Stimulated activated CD8-positive, alpha-beta memory T cell treated with anti-CD3 and anti-CD28 coated beads, Interleukin-4, amount 100 ng/mL, for 24 hours (primary cell): ENCODE measurements around the gene SDF2.
A peak's percentile ranks its signal among the peaks of the same experiment; 100 is the strongest.
"Not testable (repeated sequence)": the region's sequence is repeated elsewhere in the genome, so short reads cannot be mapped to it uniquely, and the experiment has no call there.

ENCODE experiments used
- DNase-seq: peaks from one replicate; pipeline ENCODE4 v3.0.0-alpha.2; 2020; ENCODE audit warnings: low read depth

Gene SDF2

DNA sequence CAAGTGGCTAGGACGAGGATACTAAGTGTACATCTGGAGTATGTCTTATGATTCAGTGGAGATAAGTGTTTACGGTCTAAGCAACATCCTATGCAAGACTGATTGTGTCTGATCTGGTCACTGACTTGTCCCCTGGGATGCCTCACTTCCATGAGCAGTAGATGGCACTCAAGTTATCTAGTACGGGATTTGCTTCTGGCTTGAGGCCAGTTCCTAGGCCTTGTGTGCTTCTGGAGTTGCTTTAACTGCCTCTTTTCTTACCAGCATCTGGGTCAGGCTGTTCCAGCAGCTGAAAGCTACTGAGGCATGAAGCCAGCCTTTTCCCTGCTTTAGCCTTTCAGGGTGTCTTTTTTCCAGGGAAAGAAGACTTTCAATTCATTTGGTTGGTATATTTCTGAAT is 23.3 kb upstream of the SDF2 start:
- DNase-seq, result no peak

- no peak for DNase-seq
Measured at GRCh38 chr17:28682655-28683054, 20.9 kb upstream of the SDF2 start.

GRCh38 chr17:28675980-28676379 is 14.3 kb upstream of the SDF2 start:
- DNase-seq, result no peak

DNA sequence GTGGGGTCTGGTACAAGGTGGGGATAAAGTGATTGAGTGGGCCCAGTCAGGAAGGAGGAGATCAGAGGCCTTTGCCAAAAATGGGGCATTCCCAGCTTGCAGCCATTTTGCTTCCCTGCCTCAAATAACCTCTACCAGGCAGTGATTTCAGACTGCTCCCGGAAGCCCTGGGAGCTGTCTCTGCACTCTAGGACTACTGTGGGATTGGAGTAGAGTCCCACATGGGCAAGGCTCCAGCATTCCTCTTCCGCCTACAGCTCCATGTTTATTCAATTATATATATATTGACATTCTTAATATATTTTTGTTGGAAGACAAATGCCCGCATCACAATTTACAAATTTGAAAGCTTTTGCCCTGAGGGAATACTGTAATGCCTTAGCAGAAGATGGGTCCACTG is 13.8 kb upstream of the SDF2 start:
- no peak for DNase-seq

GRCh38 chr17:28669918-28670317 is 8.2 kb upstream of the SDF2 start:
- no peak for DNase-seq

GRCh38 chr17:28667870-28668269 is 6.2 kb upstream of the SDF2 start:
- DNase-seq, result no peak

- no peak for DNase-seq
Measured at GRCh38 chr17:28665994-28666393, 4.3 kb upstream of the SDF2 start.

DNA sequence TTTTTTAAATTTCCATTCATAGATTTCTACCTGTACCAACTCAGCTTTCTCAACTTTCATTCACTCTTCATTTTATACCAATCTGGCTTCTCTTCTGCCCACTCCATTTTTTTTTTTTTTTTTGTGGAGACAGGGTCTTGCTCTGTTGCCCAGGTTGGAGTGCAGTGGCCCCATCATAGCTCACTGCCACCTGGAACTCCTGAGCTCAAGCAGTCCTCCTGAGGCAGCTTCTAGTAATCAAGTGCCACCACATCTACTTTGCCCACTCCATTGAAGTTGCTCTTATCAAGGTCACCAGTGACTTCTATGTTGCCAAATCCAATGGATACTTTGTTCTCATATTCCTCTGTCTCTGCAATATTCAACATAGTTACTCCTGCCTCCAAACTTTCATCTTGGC is 2.0 kb upstream of the SDF2 start:
- no peak for DNase-seq

- DNase-seq, result no peak
Measured at GRCh38 chr17:28662527-28662829, 772 bp upstream of the SDF2 start.

- DNase-seq, result not testable (repeated sequence)
Measured at GRCh38 chr17:28659497-28659881, 2.2 kb downstream of the SDF2 start.

DNA sequence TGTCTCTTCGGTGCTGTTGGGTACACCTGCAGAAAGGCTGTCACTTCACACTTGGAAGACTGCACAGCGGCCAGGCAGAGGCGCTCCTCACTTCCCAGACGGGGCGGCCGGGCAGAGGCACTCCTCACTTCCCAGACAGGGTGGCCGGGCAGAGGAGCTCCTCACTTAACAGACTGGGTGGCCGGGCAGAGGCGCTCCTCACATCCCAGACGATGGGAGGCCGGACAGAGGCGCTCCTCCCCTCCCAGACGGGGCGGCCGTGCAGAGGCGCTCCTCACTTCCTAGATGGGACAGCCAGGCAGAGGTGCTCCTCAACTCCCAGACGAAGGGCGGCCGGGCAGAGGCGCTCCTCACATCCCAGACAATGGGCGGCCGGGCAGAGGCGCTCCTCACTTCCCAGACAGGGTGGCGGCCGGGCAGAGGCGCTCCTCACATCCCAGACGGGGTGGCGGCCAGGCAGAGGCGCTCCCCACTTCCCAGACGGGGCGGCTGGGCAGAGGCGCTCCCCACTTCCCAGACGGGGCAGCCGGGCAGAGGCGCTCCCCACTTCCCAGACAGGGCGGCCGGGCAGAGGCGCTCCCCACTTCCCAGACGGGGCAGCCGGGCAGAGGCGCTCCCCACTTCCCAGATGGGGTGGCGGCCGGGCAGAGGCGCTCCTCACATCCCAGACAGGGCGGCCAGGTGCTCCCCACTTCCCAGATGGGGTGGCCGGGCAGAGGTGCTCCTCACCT is 2.8 kb downstream of the SDF2 start:
- DNase-seq, result not testable (repeated sequence)

DNA sequence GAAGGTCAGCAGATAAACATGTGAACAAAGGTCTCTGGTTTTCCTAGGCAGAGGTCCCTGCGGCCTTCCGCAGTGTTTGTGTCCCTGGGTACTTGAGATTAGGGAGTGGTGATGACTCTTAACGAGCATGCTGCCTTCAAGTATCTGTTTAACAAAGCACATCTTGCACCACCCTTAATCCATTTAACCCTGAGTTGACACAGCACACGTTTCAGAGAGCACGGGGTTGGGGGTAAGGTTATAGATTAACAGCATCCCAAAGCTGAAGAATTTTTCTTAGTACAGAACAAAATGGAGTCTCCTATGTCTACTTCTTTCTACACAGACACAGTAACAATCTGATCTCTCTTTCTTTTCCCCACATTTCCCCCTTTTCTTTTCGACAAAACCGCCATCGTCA is 3.4 kb downstream of the SDF2 start:
- not testable (repeated sequence) for DNase-seq

- DNase-seq, result no peak
Measured at GRCh38 chr17:28657756-28658155, 4.0 kb downstream of the SDF2 start.

DNA sequence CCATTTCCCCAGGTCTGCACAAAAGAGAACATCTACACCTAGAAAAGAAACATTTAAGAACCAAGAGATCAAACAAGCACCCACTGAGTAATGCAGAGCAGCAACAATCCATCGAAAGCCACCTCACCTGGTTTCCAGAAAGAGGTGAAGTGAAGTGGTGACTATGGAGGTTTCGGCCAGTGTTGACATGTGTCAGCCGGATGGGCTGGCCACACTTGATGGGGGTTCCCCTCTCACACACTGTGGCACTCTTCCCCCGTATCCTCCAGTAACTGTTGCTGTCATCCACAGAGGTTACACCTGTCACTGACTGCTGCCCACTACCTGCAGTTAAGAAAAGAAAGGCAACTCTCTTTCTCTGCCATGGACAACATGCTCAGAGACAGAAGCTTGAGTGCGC is 6.5 kb downstream of the SDF2 start:
- DNase-seq, result no peak

GRCh38 chr17:28648698-28649097 is 13.0 kb downstream of the SDF2 start:
- no peak for DNase-seq

- DNase-seq, result no peak
Measured at GRCh38 chr17:28646039-28646754, 15.5 kb downstream of the SDF2 start.

GRCh38 chr17:28645576-28645939 is 16.1 kb downstream of the SDF2 start:
- DNase-seq, result no peak

DNA sequence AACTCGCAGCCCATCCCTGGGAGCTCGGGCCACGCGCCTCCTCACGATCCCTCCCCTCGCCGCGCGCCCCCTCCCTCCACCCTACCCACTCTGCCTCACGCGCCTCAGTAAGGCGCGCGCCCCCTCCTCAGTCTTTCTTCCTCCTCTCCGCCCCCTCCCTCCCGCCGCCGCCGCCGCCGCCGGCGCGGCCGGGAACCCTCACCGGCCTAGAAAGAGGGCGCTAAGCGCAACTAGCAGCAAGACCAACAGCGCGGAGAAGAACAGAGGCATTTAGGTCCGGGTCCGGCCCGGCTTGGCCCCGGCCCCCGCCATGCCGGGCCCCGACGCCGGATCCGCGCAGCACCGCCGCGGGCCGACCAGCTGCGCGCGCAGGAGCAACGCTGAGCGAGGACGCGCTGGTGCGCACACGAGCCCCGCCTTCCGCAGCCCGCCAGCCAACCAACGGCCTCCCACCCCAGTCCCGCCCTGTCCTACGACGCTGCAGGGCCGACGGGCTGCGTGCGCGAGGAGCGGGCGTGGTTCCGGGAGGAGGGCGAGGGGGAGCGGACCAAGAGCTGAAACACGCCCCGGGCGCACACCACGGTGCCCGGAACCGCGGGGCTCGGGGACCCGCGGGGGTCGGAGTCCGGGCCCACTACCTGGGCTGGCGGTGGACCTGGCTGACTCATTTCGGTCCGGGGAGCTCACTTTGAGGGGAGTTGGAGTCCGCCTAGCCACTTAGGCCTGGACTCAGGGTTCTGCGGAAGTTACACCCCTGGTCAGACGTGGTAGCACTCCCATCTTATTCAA is 16.7 kb downstream of the SDF2 start, which contains the start of gene BLTP2:
BLTP2 (minus strand) TSS at position 372 of the 789 bp plus-strand sequence; CDS start at position 270, 102 bp downstream.
- peak; percentile 94 for DNase-seq

GRCh38 chr17:28643983-28644786 is 17.5 kb downstream of the SDF2 start:
- DNase-seq, result no peak

DNA sequence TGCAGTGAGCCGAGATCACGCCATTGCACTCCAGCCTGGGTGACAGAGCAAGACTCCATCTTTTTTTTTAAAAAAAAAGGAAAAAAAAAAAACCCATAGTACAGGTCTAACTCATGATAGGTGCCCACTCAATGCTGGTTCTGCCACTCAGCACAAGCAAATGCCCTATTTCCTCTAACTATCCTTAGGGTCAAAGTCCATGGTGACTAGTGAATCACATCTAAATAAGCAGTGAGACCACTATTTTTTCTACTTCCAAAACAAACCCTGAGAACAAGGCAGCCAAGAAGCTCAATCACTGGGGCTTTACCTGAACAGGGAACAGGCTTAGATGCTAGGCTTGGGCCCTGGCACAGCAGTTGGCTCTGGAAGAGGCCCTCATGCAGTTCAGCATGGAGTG is 20.1 kb downstream of the SDF2 start:
- no peak for DNase-seq

DNA sequence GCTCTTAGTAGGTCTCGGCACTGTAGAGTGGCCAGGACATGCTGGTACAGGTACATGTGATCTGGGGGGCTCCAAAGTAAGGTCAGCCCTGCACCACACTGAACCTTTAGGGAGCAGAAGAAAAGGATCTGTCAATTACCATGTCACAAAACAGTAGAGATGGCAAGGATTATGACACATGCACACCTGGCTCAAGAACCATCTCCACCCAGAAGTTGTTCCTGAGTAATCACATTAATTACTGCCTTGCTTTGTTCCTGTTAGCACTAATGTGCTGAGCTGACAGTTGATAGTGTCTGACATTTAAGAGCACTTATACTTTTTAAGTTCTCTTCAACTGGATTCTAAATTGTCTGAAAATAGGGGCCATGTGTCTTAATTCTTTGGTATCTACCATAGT is 26.2 kb downstream of the SDF2 start:
- DNase-seq, result no peak

- DNase-seq, result no peak
Measured at GRCh38 chr17:28634206-28634865, 27.4 kb downstream of the SDF2 start.
